ENCODE measurements around the gene CLECL1. TPM values are rescaled to one million over a fixed set of nuclear protein-coding genes. Genes with fewer than 3 reads are reported as not detected.

Gene CLECL1
- total and polyA plus RNA-seq, 9 of the 15 experiments (the other 6 are each of a cell fraction or from before 2014, with no cell fraction given) = 0.13 to 0.25 TPM; not detected in 7

DNA sequence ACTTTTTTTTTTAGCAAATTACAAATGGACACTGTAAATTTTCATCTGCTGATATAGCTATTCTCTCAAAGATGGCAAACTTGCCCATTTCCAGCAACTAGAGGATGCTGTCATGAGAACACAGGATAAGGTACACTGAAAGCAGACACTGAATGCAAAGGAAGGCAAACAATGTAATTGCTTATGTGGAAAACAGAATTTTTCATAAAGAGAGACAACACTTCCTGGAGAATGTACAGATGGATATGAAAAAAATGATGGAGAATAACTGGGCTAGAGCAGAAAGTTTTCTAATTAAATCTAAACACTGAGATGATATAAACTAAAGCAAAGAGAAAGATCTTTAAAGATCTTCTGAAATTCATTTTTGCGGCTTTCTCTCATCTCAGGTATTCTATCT is 27.2 kb upstream of the CLECL1 start:
- peak overlapping the region in 1 of 2 experiments; percentile 77; a peak in 2 of 4 replicates for H3K9ac ChIP-seq (ENCODE audit: insufficient read depth in 1 of 2, low read depth in 2 of 2, low read length in 2 of 2)
- H3K4me1 ChIP-seq (replicated peaks in 1 of 2; ENCODE audit: control insufficient read depth in 2 of 2, insufficient read depth in 2 of 2, low read length in 2 of 2) = peaks cover 3 to 12% of the 10 kb centered on the region in 2 experiments; a peak in 4 of 5 replicates
- in situ Hi-C loops (cut with MboI) = no loop called here
- peaks cover 6% of the 10 kb centered on the region for H3K9me3 ChIP-seq (replicated peaks; ENCODE audit: control insufficient read depth, insufficient read depth, low read depth, low read length)
- no peak for DNase-seq (ENCODE audit: extremely low read depth in 1 of 4, low spot score in 3 of 4)
- H4K20me1 ChIP-seq (replicated peaks; ENCODE audit: control insufficient read depth, insufficient read depth, low read length) = no peaks in the 10 kb centered on the region; the same call in 1 of the 2 replicates
- TSS peak; percentile 58 for BruUV-seq (replicated peaks)
- no peaks in the 10 kb centered on the region for H3K9me1 ChIP-seq (ENCODE audit: control insufficient read depth, insufficient read depth, low read length)
- ChIA-PET POLR2A (interaction anchor here (1.0 to 1.6 kb wide), 5 partner anchors 8 to 21 kb away, joined by 4 to 9 read pairs (median 8); no protein-coding TSS in a partner anchor), CTCF (ENCODE audit: low intra/inter-chr PET ratio) (no interaction called here)
- no peak overlapping the region for H2AFZ ChIP-seq (ENCODE audit: low read depth, low read length)
- peaks cover 55% of the 10 kb centered on the region for H3K79me2 ChIP-seq (ENCODE audit: control insufficient read depth, insufficient read depth, low read length)
- no peak for FAIRE-seq
- H3K4me3 ChIP-seq = peak overlapping the region; percentile 52
- H3K4me2 ChIP-seq (ENCODE audit: insufficient read depth, low read length) = peak overlapping the region; percentile 90; the same call in 1 of the 2 replicates
- intact Hi-C loops (cut with micrococcal nuclease) = no loop called here
- peak; percentile 1; the same call in 1 of the 3 replicates for ATAC-seq
- H3K27me3 ChIP-seq (ENCODE audit: control insufficient read depth in 2 of 2, insufficient read depth in 2 of 2, low read length in 2 of 2) = no peaks in the 10 kb centered on the region
- H3K36me3 ChIP-seq (ENCODE audit: control insufficient read depth, insufficient read depth, low read length) = peaks cover 16% of the 10 kb centered on the region
- WGBS (ENCODE audit: insufficient coverage, low coverage, missing lambda C conversion rate) = 0% methylated on average over 1 of the region's 1 CpG
- peak overlapping the region; percentile 75 for H3K27ac ChIP-seq (ENCODE audit: extremely low read depth, low read depth, low read length)
- TF ChIP-seq, protein P1, sequence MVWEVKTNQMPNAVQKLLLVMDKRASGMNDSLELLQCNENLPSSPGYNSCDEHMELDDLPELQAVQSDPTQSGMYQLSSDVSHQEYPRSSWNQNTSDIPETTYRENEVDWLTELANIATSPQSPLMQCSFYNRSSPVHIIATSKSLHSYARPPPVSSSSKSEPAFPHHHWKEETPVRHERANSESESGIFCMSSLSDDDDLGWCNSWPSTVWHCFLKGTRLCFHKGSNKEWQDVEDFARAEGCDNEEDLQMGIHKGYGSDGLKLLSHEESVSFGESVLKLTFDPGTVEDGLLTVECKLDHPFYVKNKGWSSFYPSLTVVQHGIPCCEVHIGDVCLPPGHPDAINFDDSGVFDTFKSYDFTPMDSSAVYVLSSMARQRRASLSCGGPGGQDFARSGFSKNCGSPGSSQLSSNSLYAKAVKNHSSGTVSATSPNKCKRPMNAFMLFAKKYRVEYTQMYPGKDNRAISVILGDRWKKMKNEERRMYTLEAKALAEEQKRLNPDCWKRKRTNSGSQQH (CRISPR knock-in tag; IDR thresholded peaks at IDR 0.05) = no peak
- TF ChIP-seq POLR2AphosphoS2 (IDR thresholded peaks at IDR 0.05; ENCODE audit: low read length) (0 out of 2 replicates have a peak, but pooled peaks have one; percentile 51), RBFOX2 (IDR thresholded peaks at IDR 0.05; ENCODE audit: low read depth, low read length) (peak; percentile 87), ZNF3 (CRISPR knock-in tag; IDR thresholded peaks at IDR 0.05) (no peak), HNRNPL (IDR thresholded peaks at IDR 0.05; ENCODE audit: low read depth, low read length) (0 out of 2 replicates have a peak, but pooled peaks have one; percentile 23), ZSCAN32 (CRISPR knock-in tag; IDR thresholded peaks at IDR 0.05) (peak; percentile 44; the same call in 1 of the 2 replicates), RBM22 (IDR thresholded peaks at IDR 0.05; ENCODE audit: low read depth, low read length, poor library complexity, severe bottlenecking) (peak; percentile 25), HMG20A (CRISPR knock-in tag; conservative IDR thresholded peaks at IDR 0.05) (no peak), KDM1A (IDR thresholded peaks at IDR 0.05) (no peak), POLR2AphosphoS5 (IDR thresholded peaks at IDR 0.05; ENCODE audit: control insufficient read depth, insufficient read depth, low read depth, low read length) (peak; percentile 60; the same call in 1 of the 2 replicates), PHF21A (IDR thresholded peaks at IDR 0.05; ENCODE audit: borderline replicate concordance, low read depth) (no peak), TCF7L2 (IDR thresholded peaks at IDR 0.05; ENCODE audit: low read depth, low read length) (no peak)
- TF ChIP-seq, protein P2, sequence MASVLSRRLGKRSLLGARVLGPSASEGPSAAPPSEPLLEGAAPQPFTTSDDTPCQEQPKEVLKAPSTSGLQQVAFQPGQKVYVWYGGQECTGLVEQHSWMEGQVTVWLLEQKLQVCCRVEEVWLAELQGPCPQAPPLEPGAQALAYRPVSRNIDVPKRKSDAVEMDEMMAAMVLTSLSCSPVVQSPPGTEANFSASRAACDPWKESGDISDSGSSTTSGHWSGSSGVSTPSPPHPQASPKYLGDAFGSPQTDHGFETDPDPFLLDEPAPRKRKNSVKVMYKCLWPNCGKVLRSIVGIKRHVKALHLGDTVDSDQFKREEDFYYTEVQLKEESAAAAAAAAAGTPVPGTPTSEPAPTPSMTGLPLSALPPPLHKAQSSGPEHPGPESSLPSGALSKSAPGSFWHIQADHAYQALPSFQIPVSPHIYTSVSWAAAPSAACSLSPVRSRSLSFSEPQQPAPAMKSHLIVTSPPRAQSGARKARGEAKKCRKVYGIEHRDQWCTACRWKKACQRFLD (CRISPR knock-in tag; IDR thresholded peaks at IDR 0.05) = no peak
- TF ChIP-seq, protein P3, sequence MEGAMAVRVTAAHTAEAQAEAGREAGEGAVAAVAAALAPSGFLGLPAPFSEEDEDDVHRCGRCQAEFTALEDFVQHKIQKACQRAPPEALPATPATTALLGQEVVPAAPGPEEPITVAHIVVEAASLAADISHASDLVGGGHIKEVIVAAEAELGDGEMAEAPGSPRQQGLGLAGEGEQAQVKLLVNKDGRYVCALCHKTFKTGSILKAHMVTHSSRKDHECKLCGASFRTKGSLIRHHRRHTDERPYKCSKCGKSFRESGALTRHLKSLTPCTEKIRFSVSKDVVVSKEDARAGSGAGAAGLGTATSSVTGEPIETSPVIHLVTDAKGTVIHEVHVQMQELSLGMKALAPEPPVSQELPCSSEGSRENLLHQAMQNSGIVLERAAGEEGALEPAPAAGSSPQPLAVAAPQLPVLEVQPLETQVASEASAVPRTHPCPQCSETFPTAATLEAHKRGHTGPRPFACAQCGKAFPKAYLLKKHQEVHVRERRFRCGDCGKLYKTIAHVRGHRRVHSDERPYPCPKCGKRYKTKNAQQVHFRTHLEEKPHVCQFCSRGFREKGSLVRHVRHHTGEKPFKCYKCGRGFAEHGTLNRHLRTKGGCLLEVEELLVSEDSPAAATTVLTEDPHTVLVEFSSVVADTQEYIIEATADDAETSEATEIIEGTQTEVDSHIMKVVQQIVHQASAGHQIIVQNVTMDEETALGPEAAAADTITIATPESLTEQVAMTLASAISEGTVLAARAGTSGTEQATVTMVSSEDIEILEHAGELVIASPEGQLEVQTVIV (CRISPR knock-in tag; IDR thresholded peaks at IDR 0.05; ENCODE audit: borderline replicate concordance) = no peak
- TF ChIP-seq, protein P4, sequence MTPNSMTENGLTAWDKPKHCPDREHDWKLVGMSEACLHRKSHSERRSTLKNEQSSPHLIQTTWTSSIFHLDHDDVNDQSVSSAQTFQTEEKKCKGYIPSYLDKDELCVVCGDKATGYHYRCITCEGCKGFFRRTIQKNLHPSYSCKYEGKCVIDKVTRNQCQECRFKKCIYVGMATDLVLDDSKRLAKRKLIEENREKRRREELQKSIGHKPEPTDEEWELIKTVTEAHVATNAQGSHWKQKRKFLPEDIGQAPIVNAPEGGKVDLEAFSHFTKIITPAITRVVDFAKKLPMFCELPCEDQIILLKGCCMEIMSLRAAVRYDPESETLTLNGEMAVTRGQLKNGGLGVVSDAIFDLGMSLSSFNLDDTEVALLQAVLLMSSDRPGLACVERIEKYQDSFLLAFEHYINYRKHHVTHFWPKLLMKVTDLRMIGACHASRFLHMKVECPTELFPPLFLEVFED (CRISPR knock-in tag; conservative IDR thresholded peaks at IDR 0.05) = peak; percentile 49; the same call in 1 of the 2 replicates
